B cell (primary cell): Measurements from ENCODE around the gene ETV1. TPM values are rescaled to one million over a fixed set of nuclear protein-coding genes. Genes with fewer than 3 reads are reported as not detected.

Experiments used
- ATAC-seq: fragments of 200-7000 bp; cut with Tn5 transposase; one replicate; pipeline ENCODE4 v1.10.0; 2021; ENCODE audit warnings: low read depth, mild to moderate bottlenecking, moderate number of reproducible peaks, moderate library complexity
- CTCF ChIA-PET: fragments of 350-600 bp; sonication (Branson Sonifier 250); formaldehyde crosslinking; loops from one replicate; lab custom pipeline; 2021; ENCODE audit warnings: antibody characterized with exemption, inconsistent platforms; lab: Charles Lee
- POLR2A ChIA-PET: fragments of 350-600 bp; sonication (Branson Sonifier 250); formaldehyde crosslinking; loops from one replicate; lab custom pipeline; 2021; ENCODE audit warnings: antibody characterized with exemption; lab: Charles Lee
- DNase-seq: peaks from one replicate; pipeline ENCODE4 v3.0.0; 2013
- H2AFZ ChIP-seq: 2 replicates; pipeline ENCODE4 v1.6.1; 2012; ENCODE audit warnings: mild to moderate bottlenecking, low read depth, low read length; ENCODE audit not compliant: insufficient read depth, poor library complexity, severe bottlenecking
- H3K27ac ChIP-seq, 2 donors: 1 replicate in 1 of 2; 2 replicates in 1 of 2; pipeline ENCODE4 v1.5.1; 2012 to 2013; ENCODE audit warnings: low read length in 2 of 2, mild to moderate bottlenecking in 2 of 2, moderate library complexity in 1 of 2
- H3K27me3 ChIP-seq, 4 experiments: fragments of 200-600 bp in 1 of 4; sonication (generic) in 1 of 4; replicated peaks in 1 of 4; 1 replicate in 2 of 4; 2 replicates in 2 of 4; pipeline versions ENCODE4 v1.6.1 to v1.7.0; 2013 to 2016; ENCODE audit warnings: low read length in 3 of 4, mild to moderate bottlenecking in 2 of 4, mixed read lengths in 1 of 4, moderate library complexity in 1 of 4; ENCODE audit not compliant: insufficient read depth in 4 of 4, control insufficient read depth in 3 of 4; ENCODE audit errors: control extremely low read depth in 1 of 4
- H3K36me3 ChIP-seq, 2 experiments: replicated peaks in 1 of 2; 1 replicate in 1 of 2; 2 replicates in 1 of 2; pipeline versions ENCODE4 v1.6.1 to v1.7.1; 2013; ENCODE audit warnings: low read length in 1 of 2; ENCODE audit not compliant: insufficient read depth in 2 of 2, control insufficient read depth in 1 of 2; ENCODE audit errors: control extremely low read depth in 1 of 2, extremely low read depth in 1 of 2
- H3K4me1 ChIP-seq, 2 donors: fragments of 200-600 bp in 1 of 2; sonication (generic) in 1 of 2; 1 replicate in 1 of 2; 2 replicates in 1 of 2; pipeline versions ENCODE4 v1.5.1 to v1.6.1; 2013 to 2017; ENCODE audit warnings: low read length in 2 of 2; ENCODE audit not compliant: control insufficient read depth in 2 of 2, insufficient read depth in 2 of 2
- H3K4me2 ChIP-seq: replicated peaks from 2 replicates; pipeline ENCODE3; 2012; ENCODE audit warnings: mild to moderate bottlenecking, low read depth, low read length; ENCODE audit not compliant: poor library complexity, severe bottlenecking
- H3K4me3 ChIP-seq, 5 experiments: fragments of 200-600 bp in 1 of 5; sonication (generic) in 1 of 5; 1 replicate in 3 of 5; 2 replicates in 2 of 5; pipeline versions ENCODE4 v1.5.1 to v1.7.0; 2011 to 2016; ENCODE audit warnings: low read length in 4 of 5, mild to moderate bottlenecking in 4 of 5, low read depth in 2 of 5, control low read depth in 1 of 5, moderate library complexity in 1 of 5; ENCODE audit not compliant: insufficient read depth in 1 of 5; ENCODE audit errors: control extremely low read depth in 1 of 5, extremely low read depth in 1 of 5
- H3K79me2 ChIP-seq: fragments of 200-600 bp; sonication (generic); one replicate; pipeline ENCODE4 v1.6.0; 2016; ENCODE audit warnings: low read length; ENCODE audit not compliant: control insufficient read depth, insufficient read depth
- H3K9ac ChIP-seq: fragments of 200-600 bp; sonication (generic); 2 replicates; pipeline ENCODE4 v1.6.1; 2017; ENCODE audit warnings: mild to moderate bottlenecking, low read length, moderate library complexity
- H3K9me3 ChIP-seq, 3 donors: one replicate each; pipeline versions ENCODE4 v1.6.1 to v1.7.1; 2013; ENCODE audit warnings: low read length in 2 of 3; ENCODE audit not compliant: control insufficient read depth in 2 of 3, insufficient read depth in 1 of 3; ENCODE audit errors: control extremely low read depth in 1 of 3
- H4K20me1 ChIP-seq: 2 replicates; pipeline ENCODE4 v1.6.0; 2012; ENCODE audit warnings: mild to moderate bottlenecking, low read length; ENCODE audit not compliant: insufficient read depth, control insufficient read depth, poor library complexity, severe bottlenecking
- H3K27ac Mint-ChIP-seq: one replicate; pipeline ENCODE4 v1.8.0; 2021; ENCODE audit warnings: mixed read lengths
- H3K27me3 Mint-ChIP-seq: one replicate; pipeline ENCODE4 v1.8.0; 2021; ENCODE audit warnings: mixed read lengths
- H3K4me1 Mint-ChIP-seq: one replicate; pipeline ENCODE4 v1.8.0; 2021; ENCODE audit warnings: mixed read lengths
- H3K4me3 Mint-ChIP-seq: one replicate; pipeline ENCODE4 v1.8.0; 2021; ENCODE audit warnings: mixed read lengths
- H3K9me3 Mint-ChIP-seq: one replicate; pipeline ENCODE4 v1.8.0; 2022; ENCODE audit warnings: mixed read lengths; ENCODE audit not compliant: insufficient read depth
- CTCF ChIP-seq: fragments of 200-600 bp; IDR thresholded peaks from one replicate; pipeline ENCODE4 v1.8.0; 2022; ENCODE audit warnings: antibody characterized with exemption, mild to moderate bottlenecking
- EZH2 ChIP-seq: IDR thresholded peaks from 2 replicates; pipeline ENCODE4 v1.6.1; 2012; ENCODE audit warnings: borderline replicate concordance, low read depth, mild to moderate bottlenecking, moderate library complexity, low read length; ENCODE audit not compliant: insufficient read depth, poor library complexity, severe bottlenecking
- WGBS: methylation state at CpG from one replicate; pipeline ENCODE4 v1.1.5; 2013; ENCODE audit warnings: missing lambda C conversion rate; ENCODE audit not compliant: insufficient coverage; 5-methylcytosine and 5-hydroxymethylcytosine counted together
- intact Hi-C: fragments of 100-400 bp; cut with micrococcal nuclease; formaldehyde crosslinking; loops from one replicate; pipeline ENCODE4 v1.10.0; 2022
- polyA plus RNA-seq: library from polyadenylated mRNA; depleted of rRNA; stranded (reverse); fragments of >200 nt; gene quantifications from 2 replicates; pipeline ENCODE4 v1.2.3, GENCODE V29; 2012
- total RNA-seq, 2 donors: library from RNA; stranded (reverse); fragments of 120-200 nt in 1 of 2; gene quantifications; 1 replicate in 1 of 2; 2 replicates in 1 of 2; pipeline versions ENCODE4 v1.2.3 to v1.2.4, GENCODE V29; 2013 to 2022

Gene ETV1
- total and polyA plus RNA-seq, 2 donors (not counting 1 experiment from before 2014, with no cell fraction given) = not detected

GRCh38 chr7:13879994-13880686, 109.3 kb downstream of the ETV1 start:
- CTCF ChIA-PET = no interaction called here
- TF ChIP-seq EZH2 (no peak), CTCF (no peak)
- Histone ChIP-seq H2AFZ (no peak overlapping the region), H3K4me2 (no peak overlapping the region), H3K4me1 (no peaks in the 10 kb centered on the region), H3K9ac (no peak overlapping the region), H3K27ac (no peak overlapping the region), H3K4me3 (no peak overlapping the region), H3K79me2 (no peaks in the 10 kb centered on the region), H3K27me3 (no peaks in the 10 kb centered on the region), H3K36me3 (no peaks in the 10 kb centered on the region), H4K20me1 (no peaks in the 10 kb centered on the region), H3K9me3 (no peaks in the 10 kb centered on the region)
- Mint-ChIP-seq H3K4me1 (no peaks in the 10 kb centered on the region), H3K9me3 (peaks cover 4% of the 10 kb centered on the region), H3K4me3 (no peak overlapping the region), H3K27ac (no peak overlapping the region), H3K27me3 (no peaks in the 10 kb centered on the region)
- DNase-seq (no peak), ATAC-seq (no peak)
- intact Hi-C loops = no loop called here
- 100% methylated on average over 1 of the region's 2 CpGs for WGBS
- POLR2A ChIA-PET = no interaction called here

- Mint-ChIP-seq H3K27ac (no peak overlapping the region), H3K27me3 (no peaks in the 10 kb centered on the region), H3K4me3 (no peak overlapping the region), H3K9me3 (peaks cover 4% of the 10 kb centered on the region), H3K4me1 (no peaks in the 10 kb centered on the region)
- TF ChIP-seq CTCF (no peak), EZH2 (no peak)
- H3K4me2 ChIP-seq = no peak overlapping the region
- no peaks in the 10 kb centered on the region for H4K20me1 ChIP-seq
- POLR2A ChIA-PET = no interaction called here
- no peaks in the 10 kb centered on the region for H3K27me3 ChIP-seq
- intact Hi-C loops = no loop called here
- H3K9ac ChIP-seq = no peak overlapping the region
- no peak overlapping the region for H3K27ac ChIP-seq
- H3K36me3 ChIP-seq = no peaks in the 10 kb centered on the region
- ATAC-seq (no peak), DNase-seq (no peak)
- no peaks in the 10 kb centered on the region for H3K79me2 ChIP-seq
- CTCF ChIA-PET = no interaction called here
- H2AFZ ChIP-seq = no peak overlapping the region
- H3K4me1 ChIP-seq = no peaks in the 10 kb centered on the region
- no peaks in the 10 kb centered on the region for H3K9me3 ChIP-seq
- H3K4me3 ChIP-seq = no peak overlapping the region
Measured at GRCh38 chr7:13879143-13879542, 110.3 kb downstream of the ETV1 start.
